GM19099 (cell line): Measurements from ENCODE around the gene VANGL1.

Experiments
- POLR2A ChIP-seq: IDR thresholded peaks from 3 replicates; pipeline ENCODE4 v1.6.1; 2011; ENCODE audit warnings: low read depth; ENCODE audit not compliant: insufficient read length; ENCODE audit errors: extremely low read depth

VANGL1 gene

GRCh38 chr1:115641762-115642167 is at the start of gene VANGL1:
Gene VANGL1, plus strand, starts transcription at chr1:115641970. Its CDS starts 9,444 bp downstream, at chr1:115651414.
- TF ChIP-seq POLR2A, result peak; percentile 51

DNA sequence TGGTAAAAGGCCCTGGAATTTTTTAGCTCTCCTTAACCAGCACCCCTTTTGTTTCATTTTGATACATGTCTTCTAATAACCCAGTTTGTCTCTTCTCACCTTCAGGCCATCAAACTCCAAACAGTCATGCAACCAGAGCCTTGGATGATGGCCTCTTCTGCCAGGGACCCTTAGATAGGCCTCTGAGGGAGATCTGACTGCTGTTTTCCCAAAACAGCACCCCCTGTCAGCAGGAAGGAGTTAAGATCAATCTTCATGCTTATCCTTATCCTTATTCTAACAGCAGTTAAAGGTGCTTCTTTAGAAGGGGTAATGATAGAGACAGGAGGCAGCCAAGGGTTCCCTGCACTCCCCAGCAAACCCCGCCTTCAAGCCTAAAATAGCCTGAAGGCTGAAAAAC is 49.5 kb upstream of the VANGL1 start:
- no peak for TF ChIP-seq POLR2A

GRCh38 chr1:115593365-115594259 is 48.2 kb upstream of the VANGL1 start:
- no peak for TF ChIP-seq POLR2A

- no peak for TF ChIP-seq POLR2A
Observed at GRCh38 chr1:115594600-115594999, 47.2 kb upstream of the VANGL1 start.

GRCh38 chr1:115595279-115596079 is 46.3 kb upstream of the VANGL1 start:
- TF ChIP-seq POLR2A, result no peak

DNA sequence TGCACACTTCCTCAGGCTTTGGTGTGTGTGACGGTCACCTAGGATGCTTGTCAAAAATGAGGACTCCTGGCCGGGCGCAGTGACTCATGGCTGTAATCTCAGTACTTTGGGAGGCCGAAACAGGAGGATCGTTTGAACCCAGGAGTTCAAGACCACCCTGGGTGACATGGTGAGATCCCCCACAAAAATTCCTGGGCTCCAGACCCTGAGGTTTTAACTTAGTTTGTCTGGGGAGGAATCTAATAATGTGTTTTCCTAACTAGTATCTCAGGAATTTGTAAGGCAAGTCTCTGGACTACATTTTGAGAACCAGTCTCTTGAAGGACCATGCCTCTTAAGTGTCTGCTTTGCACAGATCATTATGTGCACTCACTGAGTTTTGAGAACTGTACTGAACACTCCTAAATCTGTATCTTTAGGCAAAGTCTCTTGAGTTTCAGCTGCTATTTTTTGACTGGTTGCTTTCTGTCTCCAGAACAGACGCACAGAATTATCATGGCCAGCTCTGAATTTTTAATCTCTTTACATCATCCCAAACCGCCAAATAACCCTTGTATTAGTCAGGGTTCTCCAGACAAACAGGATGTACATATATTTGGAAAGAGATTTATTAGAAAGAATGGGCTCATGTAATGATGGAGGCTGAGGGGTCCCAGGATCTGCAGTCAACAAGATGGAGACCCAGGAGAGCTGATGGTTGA is 45.5 kb upstream of the VANGL1 start:
- no peak for TF ChIP-seq POLR2A

- TF ChIP-seq POLR2A, result no peak
Observed at GRCh38 chr1:115604508-115604907, 37.3 kb upstream of the VANGL1 start.

- no peak for TF ChIP-seq POLR2A
Observed at GRCh38 chr1:115606305-115606704, 35.5 kb upstream of the VANGL1 start.

DNA sequence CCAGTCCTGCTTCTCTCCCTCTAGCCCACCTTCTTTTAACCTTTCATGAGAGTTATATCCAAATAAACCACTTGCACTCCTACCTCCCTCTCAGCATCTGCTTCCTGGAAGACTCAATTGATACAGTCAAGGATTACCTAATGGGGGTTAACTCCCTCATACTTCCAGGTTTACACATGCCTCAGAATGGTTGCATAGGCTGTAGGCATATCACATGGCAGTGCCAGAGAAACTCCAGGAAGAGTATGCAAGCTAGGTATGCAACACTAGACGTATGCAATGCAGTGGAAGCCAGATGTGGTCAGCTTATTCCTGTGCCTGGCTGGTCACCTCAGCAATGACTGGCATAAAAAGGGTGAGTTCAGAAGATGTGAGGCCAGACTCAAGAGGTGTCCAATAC is 32.7 kb upstream of the VANGL1 start:
- no peak for TF ChIP-seq POLR2A

DNA sequence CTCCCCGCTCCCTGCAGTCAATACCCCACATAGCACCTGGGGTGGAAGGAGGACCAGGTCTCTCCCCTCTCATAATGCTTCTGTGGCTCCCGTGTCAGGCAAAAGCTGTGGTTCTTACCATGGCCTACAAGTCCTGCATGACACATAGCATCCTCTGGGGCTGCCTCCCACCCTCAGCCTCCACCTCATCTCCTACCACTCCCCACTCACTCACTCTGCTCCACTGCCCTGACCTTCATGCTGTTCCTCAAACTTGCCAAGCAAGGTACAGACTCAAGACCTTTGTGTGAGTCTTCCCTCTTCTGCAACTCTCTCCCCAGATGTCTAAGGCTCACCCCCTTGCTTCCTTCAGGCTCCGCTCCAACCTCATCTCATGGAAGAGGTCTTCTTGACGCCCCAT is 28.0 kb upstream of the VANGL1 start:
- no peak for TF ChIP-seq POLR2A

DNA sequence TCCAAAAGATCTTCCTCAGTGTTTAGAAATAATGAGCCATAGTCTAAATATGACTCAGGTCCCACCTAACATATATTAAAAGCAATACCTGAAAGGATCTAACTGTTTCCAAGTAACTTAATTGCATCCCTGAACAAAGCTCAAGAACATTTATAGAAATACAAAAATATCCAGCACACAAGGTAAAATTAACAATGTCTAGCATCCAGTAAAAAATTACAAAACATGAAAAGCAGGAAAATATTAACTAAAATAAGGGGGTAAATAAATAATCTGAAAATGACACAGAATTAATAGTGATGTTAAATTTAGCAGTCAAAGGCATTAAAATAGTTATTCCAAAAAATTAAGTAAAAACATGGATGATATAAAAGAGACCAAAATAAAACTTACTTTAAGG is 21.3 kb upstream of the VANGL1 start:
- no peak for TF ChIP-seq POLR2A

DNA sequence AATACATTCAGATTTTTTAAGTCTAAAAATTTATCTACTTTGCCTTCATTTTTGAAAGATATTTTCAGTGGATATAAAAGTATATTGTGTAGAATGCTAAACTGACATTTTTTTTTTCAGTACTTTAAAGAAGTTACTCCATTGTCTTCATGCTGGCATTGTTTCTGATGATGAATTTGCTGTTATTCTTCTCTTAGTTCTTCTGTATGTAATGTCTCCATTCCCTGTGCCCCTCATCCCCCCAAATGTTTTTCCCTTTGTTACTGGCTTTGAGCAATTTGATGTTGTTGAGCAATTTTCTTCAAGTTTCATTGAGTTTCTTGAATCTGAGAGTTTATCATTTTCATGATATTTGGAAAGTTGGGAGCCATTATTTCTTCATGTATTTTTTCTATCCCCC is 20.8 kb upstream of the VANGL1 start:
- no peak for TF ChIP-seq POLR2A

DNA sequence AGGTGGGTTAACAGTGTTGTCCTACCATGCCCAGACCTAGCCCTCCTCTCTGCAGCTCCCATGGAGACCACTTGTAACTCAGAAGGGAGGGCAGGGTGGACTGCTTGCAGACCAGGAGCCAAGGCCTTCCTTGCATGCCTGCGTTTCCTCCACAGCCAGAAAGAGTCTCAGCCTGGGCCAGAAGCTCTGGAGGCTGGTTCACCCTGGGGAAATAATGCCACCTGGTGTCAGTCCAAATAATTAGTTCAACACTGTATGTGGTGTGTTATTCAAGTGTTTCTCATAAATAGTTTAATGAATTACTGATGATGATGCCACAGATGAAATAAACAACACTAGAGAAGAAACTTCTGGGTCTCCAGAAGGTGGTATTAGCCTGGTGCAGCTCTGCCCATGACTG is 16.9 kb upstream of the VANGL1 start:
- no peak for TF ChIP-seq POLR2A

DNA sequence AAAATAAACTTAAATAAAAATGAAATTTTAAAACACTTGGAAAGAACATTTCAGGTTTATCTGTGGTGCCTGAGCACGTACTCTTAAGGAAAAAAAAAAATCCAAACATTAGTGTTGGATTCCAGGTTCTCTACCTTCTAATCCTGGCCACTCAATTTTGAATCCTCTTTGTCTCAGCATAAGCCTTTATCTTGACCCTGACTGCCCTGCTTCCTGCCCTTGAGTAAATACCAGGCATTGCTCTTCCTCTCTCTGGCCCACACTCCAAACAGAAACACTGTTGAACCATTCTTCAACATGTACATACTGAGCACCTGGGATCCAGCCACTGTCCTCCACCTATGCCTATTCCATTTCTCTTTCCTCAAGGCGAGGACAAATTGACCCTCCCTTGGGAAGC is 11.4 kb upstream of the VANGL1 start:
- TF ChIP-seq POLR2A, result no peak
